CD4-positive, alpha-beta T cell treated with Interleukin-10 for 1 hour (primary cell): ENCODE data around the gene PARD3B.

Experiments
- DNase-seq: peaks from one replicate; pipeline ENCODE4 v3.0.0-alpha.2; 2020

Gene PARD3B

GRCh38 chr2:205375461-205376448, 830.5 kb downstream of the PARD3B start:
- no peak for DNase-seq

DNA sequence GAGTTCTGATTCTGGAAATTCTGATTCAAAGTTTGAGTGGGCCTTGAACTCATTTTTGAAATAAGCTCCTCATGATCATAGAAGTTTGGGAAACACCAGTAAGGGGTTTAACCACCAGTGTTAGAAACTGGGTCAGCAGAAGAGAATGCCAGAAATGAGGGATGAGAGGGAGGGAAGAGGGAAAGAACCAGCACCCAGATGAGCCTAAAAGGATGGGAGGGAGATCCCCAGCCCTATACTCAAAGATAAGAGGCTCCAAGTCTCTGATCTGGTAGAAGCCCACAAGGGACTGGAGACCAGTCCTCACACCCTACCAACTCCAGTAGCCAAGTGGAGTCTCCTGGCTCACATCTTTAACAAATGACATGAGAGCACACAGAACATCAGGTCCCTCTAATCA, 832.0 kb downstream of the PARD3B start:
- DNase-seq = no peak

DNA sequence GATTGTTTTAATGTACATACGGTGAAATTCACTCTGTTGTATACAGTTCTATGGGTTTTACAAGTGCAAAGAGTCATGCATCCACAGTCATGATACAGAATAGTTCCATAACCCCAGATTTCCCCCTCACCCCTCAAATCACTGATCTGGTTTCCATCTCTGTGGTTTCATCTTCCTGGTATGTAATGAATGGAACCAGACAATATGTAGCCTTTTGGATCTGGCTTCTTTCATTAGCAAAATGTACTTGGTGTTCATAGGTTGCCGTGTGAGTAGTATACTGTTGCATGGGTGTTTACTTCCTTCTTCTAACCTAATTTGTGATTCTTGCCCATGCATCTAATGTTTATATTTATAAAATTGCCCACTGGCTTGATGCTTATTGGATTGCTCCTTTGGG, 838.3 kb downstream of the PARD3B start:
- no peak for DNase-seq

DNA sequence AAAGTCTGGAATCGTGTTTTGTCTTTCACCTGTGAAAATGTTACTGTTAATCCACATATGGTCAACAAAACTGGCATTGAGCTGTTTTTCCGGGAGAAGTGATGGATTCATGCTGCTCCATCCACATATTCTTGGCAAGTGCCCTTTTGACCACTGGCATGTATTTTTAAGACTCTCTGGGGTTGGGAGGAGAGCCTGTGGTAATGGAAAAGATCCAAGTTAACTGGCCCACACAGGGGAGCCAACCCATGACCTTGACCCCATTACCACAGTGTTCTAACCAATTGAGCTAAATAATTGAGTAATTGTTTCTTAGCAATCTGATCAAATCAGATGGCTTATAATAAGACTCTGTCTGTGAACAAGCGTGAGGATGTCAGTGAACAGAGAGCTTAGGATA, 840.8 kb downstream of the PARD3B start:
- DNase-seq = no peak

GRCh38 chr2:205387350-205388055, 842.2 kb downstream of the PARD3B start:
- DNase-seq = no peak

- no peak for DNase-seq
These were observed 845.6 kb downstream of the PARD3B start for GRCh38 chr2:205390866-205391265.

GRCh38 chr2:205401511-205401910, 856.2 kb downstream of the PARD3B start:
- DNase-seq = no peak

GRCh38 chr2:205402011-205402410, 856.7 kb downstream of the PARD3B start:
- no peak for DNase-seq

GRCh38 chr2:205403244-205403825, 858.1 kb downstream of the PARD3B start:
- no peak for DNase-seq

DNA sequence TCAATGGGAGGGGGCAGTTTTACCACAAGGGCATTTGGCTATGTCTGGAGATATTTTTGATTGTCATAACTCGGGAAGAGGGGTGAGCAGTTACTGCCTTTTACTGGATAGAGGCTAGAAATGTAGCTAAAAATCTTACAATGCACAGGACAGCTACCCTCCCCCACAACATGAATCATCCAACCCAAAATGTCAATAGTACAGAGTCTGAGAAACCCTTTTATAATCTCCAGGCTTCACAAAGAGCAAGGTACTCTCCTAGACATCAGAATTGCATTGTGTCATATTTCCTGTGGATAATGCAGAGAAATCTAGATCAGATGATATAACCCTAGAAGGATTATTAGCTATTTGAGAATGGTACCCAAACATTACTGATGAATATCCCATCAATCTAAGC, 859.9 kb downstream of the PARD3B start:
- DNase-seq = no peak

GRCh38 chr2:205405752-205406151, 860.5 kb downstream of the PARD3B start:
- DNase-seq = no peak

- DNase-seq = no peak
These were observed 862.7 kb downstream of the PARD3B start for GRCh38 chr2:205407984-205408383.

DNA sequence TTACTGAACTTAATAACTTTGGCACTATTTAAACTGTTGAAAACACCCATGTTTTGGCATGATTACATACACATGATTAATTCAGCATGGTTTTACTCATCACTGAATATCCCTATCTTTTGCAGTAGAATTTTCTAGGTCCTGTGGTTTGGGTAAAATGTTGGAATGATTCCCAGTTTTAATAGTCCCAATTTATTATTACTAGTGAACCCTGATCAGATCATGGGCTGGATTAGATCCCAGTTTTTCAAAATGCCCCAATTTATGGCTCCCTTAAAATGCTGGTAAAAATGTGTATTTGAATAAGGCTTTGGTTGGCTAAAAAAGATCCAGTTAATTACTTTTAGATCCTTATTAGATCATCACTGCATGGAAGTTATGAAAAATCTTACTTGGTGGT, 863.4 kb downstream of the PARD3B start:
- DNase-seq = no peak

- DNase-seq = no peak
These were observed 864.1 kb downstream of the PARD3B start for GRCh38 chr2:205409411-205409810.

DNA sequence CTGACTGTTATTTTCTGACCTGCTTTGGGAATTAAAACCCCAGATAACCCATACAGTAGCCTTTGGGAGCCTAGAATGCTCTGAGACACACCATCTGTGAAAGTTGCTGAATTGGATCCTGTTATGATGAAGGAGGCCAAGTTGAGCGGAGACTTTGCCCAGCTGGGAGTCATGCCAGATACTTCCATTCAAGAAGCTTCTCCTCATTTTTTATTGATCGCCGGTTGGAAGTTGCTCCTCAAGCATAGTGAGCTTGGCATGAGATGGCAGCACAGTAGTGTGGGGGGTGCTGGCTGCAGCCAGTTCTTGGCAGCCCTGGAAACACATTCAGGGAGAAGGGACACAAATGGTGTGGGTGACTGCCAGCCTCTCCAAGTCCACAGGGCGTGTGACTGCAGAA, 866.3 kb downstream of the PARD3B start:
- DNase-seq = no peak

DNA sequence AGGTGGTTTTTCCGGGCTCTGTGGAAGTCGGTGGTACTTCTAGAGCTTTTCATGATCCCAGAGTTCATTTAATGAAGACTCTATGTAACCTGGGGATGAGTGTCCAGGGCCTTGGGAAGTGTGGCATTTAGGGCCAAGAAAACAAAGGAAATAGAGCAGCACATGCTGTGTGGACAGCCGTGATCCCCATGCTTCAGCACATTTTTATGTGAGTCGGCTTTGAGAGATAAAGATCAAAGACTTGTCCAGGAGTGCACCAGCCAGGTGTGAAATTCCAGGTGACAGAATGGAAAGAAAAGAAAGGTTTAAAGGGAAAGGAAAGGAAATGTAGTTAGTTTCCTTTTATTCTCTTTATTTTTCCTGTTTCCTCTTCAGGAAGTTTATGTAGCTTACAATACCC, 879.1 kb downstream of the PARD3B start:
- DNase-seq = no peak

DNA sequence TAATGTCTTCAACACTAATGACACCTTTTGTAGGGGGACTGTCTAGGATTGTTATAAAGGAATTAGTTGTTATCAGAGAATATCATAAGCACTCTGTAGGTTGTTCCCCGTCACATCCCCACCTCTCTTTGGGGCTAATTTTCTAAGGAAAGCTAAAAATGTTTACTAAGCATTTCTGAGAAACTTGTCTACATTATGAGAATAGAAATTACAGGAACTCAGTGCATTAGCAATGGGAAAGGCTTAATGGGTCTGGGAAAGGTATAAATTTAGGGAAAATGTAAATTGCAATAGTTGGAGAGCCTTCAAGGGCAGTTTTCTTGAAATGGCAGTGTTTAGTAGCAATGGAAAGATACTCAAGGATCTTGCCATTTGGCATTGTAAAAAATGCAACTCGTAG, 879.8 kb downstream of the PARD3B start:
- DNase-seq = no peak

GRCh38 chr2:205427112-205427511, 881.8 kb downstream of the PARD3B start:
- DNase-seq = no peak

DNA sequence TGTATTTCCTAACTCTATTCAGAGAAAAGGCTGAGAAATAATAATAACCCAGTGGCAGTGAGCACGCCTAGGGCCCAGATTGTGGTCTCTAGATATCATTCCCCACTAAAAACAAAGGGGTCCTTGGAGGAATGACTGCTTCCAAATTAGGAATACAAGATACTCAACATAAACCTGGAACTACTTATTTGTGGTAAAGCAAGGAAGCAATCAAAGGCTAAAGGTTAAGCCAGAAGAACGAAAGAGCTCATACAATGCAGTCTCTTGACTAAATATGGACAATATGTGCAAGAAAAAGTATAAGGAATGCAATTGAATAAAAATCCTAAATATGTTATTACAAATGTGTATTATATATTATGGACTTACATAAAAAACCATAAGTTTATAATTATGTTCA, 883.5 kb downstream of the PARD3B start:
- DNase-seq = no peak

DNA sequence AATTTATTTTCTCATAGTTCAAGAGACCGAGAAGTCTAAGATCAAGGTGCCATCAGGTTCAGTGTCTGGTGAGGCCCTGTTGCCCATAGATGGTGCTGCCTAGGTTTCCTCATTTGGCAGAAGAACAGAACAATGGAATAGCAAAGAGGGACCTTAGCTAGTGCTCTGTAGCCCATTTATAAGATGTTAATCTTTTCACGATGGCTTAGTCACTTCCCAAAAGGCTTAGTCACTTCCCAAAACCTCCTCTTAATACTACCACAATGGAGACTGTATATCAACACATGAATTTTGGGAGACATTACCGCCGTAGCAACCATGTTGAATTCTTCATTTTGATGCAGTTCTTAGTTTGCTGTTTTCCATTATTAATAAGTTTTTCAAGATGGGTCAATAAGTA, 890.7 kb downstream of the PARD3B start:
- no peak for DNase-seq

DNA sequence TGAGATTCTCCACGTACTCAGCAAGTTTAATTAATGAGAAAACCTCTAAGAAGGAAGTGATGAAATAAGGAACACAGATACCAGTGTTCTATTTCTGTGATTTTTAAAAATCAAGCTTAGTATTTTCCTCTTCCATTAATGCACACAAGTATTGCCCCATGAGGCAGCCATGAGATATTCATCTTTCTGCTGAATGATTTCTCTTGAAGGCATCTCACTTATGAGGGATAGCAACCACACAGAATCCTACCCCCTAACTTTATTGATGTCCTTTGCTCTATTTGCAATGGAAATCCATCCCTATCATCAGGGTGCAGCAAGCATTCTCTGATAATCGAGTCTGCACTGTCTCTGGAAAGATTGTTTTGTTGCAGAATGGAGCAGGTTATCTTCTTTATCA, 893.0 kb downstream of the PARD3B start:
- DNase-seq = no peak

DNA sequence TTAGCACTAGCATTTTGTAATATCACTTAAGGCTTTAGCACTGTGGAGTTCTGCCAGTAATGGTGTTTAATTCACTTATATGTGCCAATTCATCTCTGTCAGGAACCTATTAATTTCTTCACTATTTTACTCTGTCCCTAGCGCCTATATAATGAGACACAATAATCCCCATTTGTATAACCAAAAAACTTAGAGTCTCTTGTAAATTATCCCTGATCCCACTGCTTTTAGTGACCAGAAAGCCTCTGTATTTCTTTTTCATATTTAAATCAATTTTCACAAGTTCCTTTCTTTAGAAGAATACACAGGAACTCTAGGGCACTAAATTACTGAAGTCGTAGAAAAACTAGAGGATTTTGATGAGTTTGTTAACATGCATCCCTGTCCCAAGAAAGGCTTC, 894.3 kb downstream of the PARD3B start:
- no peak for DNase-seq

DNA sequence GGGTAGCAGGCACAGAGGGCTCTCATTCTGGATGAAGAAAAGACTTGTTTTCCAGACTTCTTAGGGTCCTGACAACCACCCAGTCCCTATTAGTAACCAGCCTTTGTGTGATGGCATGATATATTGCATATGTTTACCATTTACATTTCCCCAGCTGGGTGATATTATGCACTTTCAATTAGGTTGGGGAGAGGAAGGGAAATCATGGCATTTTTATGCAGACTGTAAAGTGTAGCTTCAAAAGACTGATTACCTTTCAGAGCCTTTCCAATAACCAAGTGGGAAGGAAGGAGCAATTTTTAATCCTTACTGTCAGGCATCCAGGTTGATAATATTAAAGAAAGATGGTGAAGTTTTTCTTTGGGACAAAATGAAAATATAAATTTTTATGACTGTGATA, 896.2 kb downstream of the PARD3B start:
- DNase-seq = no peak

DNA sequence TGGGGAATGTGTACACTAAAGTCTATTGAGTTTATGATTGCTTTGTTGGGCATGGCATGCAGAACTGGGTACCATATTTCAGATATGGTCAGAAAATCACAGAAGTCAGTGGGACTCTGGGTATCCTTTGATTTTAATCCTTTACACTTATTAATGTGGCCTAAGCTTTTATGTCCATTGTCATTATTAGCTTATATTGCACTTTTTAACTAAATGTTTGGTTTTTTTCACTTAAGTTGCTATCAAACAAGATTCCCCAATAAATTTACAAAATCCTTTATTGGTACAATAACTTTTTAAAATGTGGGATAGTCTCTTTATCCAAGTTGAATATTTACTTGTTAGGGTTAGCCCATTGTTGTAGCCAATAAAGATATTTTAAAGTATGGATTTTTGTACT, 902.9 kb downstream of the PARD3B start:
- DNase-seq = no peak
